Neuronal stem cell (in vitro differentiated cells): Measurements from ENCODE around the gene IPO4.

Experiments
- DNase-seq: peaks from one replicate; pipeline ENCODE4 v3.0.0-alpha.2; 2013; ENCODE audit warnings: low spot score
- H2AFZ ChIP-seq: one replicate; pipeline ENCODE4 v1.6.1; 2013; ENCODE audit warnings: mild to moderate bottlenecking, low read length, inconsistent platforms
- H2AK5ac ChIP-seq: 2 replicates; pipeline ENCODE4 v1.6.1; 2013; ENCODE audit warnings: low read depth, mild to moderate bottlenecking, inconsistent platforms, low read length, moderate library complexity, mixed read lengths
- H2BK120ac ChIP-seq: 2 replicates; pipeline ENCODE4 v1.6.1; 2013; ENCODE audit warnings: low read depth, mild to moderate bottlenecking, inconsistent platforms, low read length, moderate library complexity, mixed read lengths
- H2BK12ac ChIP-seq: one replicate; pipeline ENCODE4 v1.6.1; 2013; ENCODE audit warnings: low read length, inconsistent platforms
- H2BK15ac ChIP-seq: 2 replicates; pipeline ENCODE4 v1.6.1; 2013; ENCODE audit warnings: mild to moderate bottlenecking, low read length, inconsistent platforms, mixed read lengths
- H2BK5ac ChIP-seq: one replicate; pipeline ENCODE4 v1.6.1; 2013; ENCODE audit warnings: inconsistent platforms, mild to moderate bottlenecking, low read length, moderate library complexity
- H3K14ac ChIP-seq: one replicate; pipeline ENCODE4 v1.6.1; 2013; ENCODE audit warnings: low read length, inconsistent platforms
- H3K18ac ChIP-seq: 2 replicates; pipeline ENCODE4 v1.6.1; 2013; ENCODE audit warnings: low read length, inconsistent platforms
- H3K23ac ChIP-seq: 2 replicates; pipeline ENCODE4 v1.6.1; 2013; ENCODE audit warnings: low read depth, mild to moderate bottlenecking, mixed read lengths, low read length, inconsistent platforms; ENCODE audit not compliant: poor library complexity
- H3K27ac ChIP-seq: replicated peaks from 3 replicates; pipeline ENCODE4 v1.5.1; 2013; ENCODE audit warnings: low read length, inconsistent platforms
- H3K27me3 ChIP-seq, 3 experiments: 2 replicates each; pipeline ENCODE4 v1.6.1; 2013; ENCODE audit warnings: low read length in 3 of 3, mild to moderate bottlenecking in 2 of 3, inconsistent platforms in 1 of 3, low read depth in 1 of 3, mixed read lengths in 1 of 3, moderate library complexity in 1 of 3; ENCODE audit not compliant: control insufficient read depth in 3 of 3, insufficient read depth in 3 of 3
- H3K36me3 ChIP-seq, 2 donors: replicated peaks in 1 of 2; 2 replicates each; pipeline ENCODE4 v1.6.1; 2013; ENCODE audit warnings: low read length in 2 of 2; ENCODE audit not compliant: control insufficient read depth in 2 of 2, insufficient read depth in 2 of 2
- H3K4ac ChIP-seq: 2 replicates; pipeline ENCODE4 v1.6.1; 2013; ENCODE audit warnings: inconsistent platforms, mild to moderate bottlenecking, low read length, moderate library complexity
- H3K4me1 ChIP-seq, 2 donors: 1 replicate in 1 of 2; 2 replicates in 1 of 2; pipeline ENCODE4 v1.6.1; 2013; ENCODE audit warnings: low read length in 2 of 2, low read depth in 1 of 2; ENCODE audit not compliant: control insufficient read depth in 2 of 2, insufficient read depth in 1 of 2
- H3K4me2 ChIP-seq: one replicate; pipeline ENCODE4 v1.6.1; 2013; ENCODE audit warnings: mild to moderate bottlenecking, low read length, inconsistent platforms; ENCODE audit not compliant: insufficient read depth, poor library complexity, severe bottlenecking
- H3K4me3 ChIP-seq, 2 donors: 2 replicates each; pipeline ENCODE4 v1.5.1; 2013; ENCODE audit warnings: low read length in 2 of 2, mild to moderate bottlenecking in 2 of 2, inconsistent platforms in 1 of 2, moderate library complexity in 1 of 2
- H3K79me1 ChIP-seq: one replicate; pipeline ENCODE4 v1.6.1; 2013; ENCODE audit warnings: low read depth, mild to moderate bottlenecking, inconsistent platforms, low read length, moderate library complexity
- H3K9ac ChIP-seq: one replicate; pipeline ENCODE4 v1.6.1; 2013; ENCODE audit warnings: mild to moderate bottlenecking, low read depth, low read length, inconsistent platforms; ENCODE audit not compliant: poor library complexity
- H3K9me3 ChIP-seq, 2 donors: replicated peaks in 1 of 2; 2 replicates each; pipeline versions ENCODE3 to v1.6.1; 2013; ENCODE audit warnings: low read length in 2 of 2, mild to moderate bottlenecking in 2 of 2, inconsistent platforms in 1 of 2, low read depth in 1 of 2, mixed read lengths in 1 of 2, moderate library complexity in 1 of 2; ENCODE audit not compliant: control insufficient read depth in 2 of 2, insufficient read depth in 1 of 2
- H4K8ac ChIP-seq: one replicate; pipeline ENCODE4 v1.6.1; 2013; ENCODE audit warnings: low read depth, mild to moderate bottlenecking, inconsistent platforms, low read length, moderate library complexity
- H4K91ac ChIP-seq: one replicate; pipeline ENCODE4 v1.6.1; 2013; ENCODE audit warnings: low read length, low read depth, mild to moderate bottlenecking, inconsistent platforms; ENCODE audit not compliant: poor library complexity
- WGBS, 2 donors: extraction: QIAGEN DNeasy Blood & Tissue Kit; methylation state at CpG; one replicate each; pipeline ENCODE4 v1.1.7; 2013; ENCODE audit warnings: missing lambda C conversion rate in 2 of 2, mixed read lengths in 1 of 2; ENCODE audit not compliant: insufficient read length in 2 of 2, insufficient replicate concordance in 1 of 2; ENCODE audit errors: extremely low coverage in 2 of 2; 5-methylcytosine and 5-hydroxymethylcytosine counted together

The IPO4 gene

GRCh38 chr14:24179961-24180796 is 8.4 kb downstream of the IPO4 start:
- H3K36me3 ChIP-seq = peaks cover 76 to 80% of the 10 kb centered on the region in 2 donors

GRCh38 chr14:24179294-24179960 is 9.2 kb downstream of the IPO4 start:
- H2BK5ac ChIP-seq = peak overlapping the region; percentile 66
- no peak overlapping the region for H3K14ac ChIP-seq
- H3K18ac ChIP-seq = no peak overlapping the region
- no peak overlapping the region for H3K27ac ChIP-seq
- no peak overlapping the region for H2BK120ac ChIP-seq
- no peak overlapping the region for H3K4ac ChIP-seq
- H3K23ac ChIP-seq = no peak overlapping the region
- peaks cover 71 to 73% of the 10 kb centered on the region in 2 donors for H3K36me3 ChIP-seq
- no CpG with 5 or more reads among the region's 14 CpGs for WGBS, 2 donors
- H2AFZ ChIP-seq = no peak overlapping the region
- H3K79me1 ChIP-seq = peaks cover 5% of the 10 kb centered on the region
- no peak overlapping the region for H4K91ac ChIP-seq
- H4K8ac ChIP-seq = no peak overlapping the region
- no peak overlapping the region for H2AK5ac ChIP-seq
- no peak overlapping the region for H3K9ac ChIP-seq
- no peak overlapping the region for H2BK15ac ChIP-seq
- no peaks in the 10 kb centered on the region for H3K9me3 ChIP-seq
- no peak overlapping the region for H2BK12ac ChIP-seq
- DNase-seq = no peak
- H3K4me2 ChIP-seq = no peak overlapping the region
- no peaks in the 10 kb centered on the region for H3K27me3 ChIP-seq
- H3K4me3 ChIP-seq = no peak overlapping the region
- no peaks in the 10 kb centered on the region for H3K4me1 ChIP-seq

More at GRCh38 chr14:24179961-24180796, 8.4 kb downstream of the IPO4 start:
- peak overlapping the region; percentile 17 for H4K8ac ChIP-seq
- no peaks in the 10 kb centered on the region for H3K4me1 ChIP-seq
- H3K27ac ChIP-seq = no peak overlapping the region
- H2BK12ac ChIP-seq = no peak overlapping the region
- H3K18ac ChIP-seq = no peak overlapping the region
- H2BK5ac ChIP-seq = peak overlapping the region; percentile 66
- no peak overlapping the region for H4K91ac ChIP-seq
- H2BK15ac ChIP-seq = no peak overlapping the region
- no peak overlapping the region for H3K4ac ChIP-seq
- H3K23ac ChIP-seq = no peak overlapping the region
- H3K14ac ChIP-seq = no peak overlapping the region
- H3K79me1 ChIP-seq = peaks cover 5% of the 10 kb centered on the region
- H3K4me3 ChIP-seq = no peak overlapping the region
- no peak overlapping the region for H2AK5ac ChIP-seq
- no peak for DNase-seq
- no peak overlapping the region for H3K4me2 ChIP-seq
- H3K9ac ChIP-seq = peak overlapping the region; percentile 60
- no peaks in the 10 kb centered on the region for H3K9me3 ChIP-seq
- no CpG with 5 or more reads among the region's 18 CpGs for WGBS, 2 donors
- no peak overlapping the region for H2BK120ac ChIP-seq
- H2AFZ ChIP-seq = no peak overlapping the region
- no peaks in the 10 kb centered on the region for H3K27me3 ChIP-seq

GRCh38 chr14:24178399-24179178 is 10.0 kb downstream of the IPO4 start:
- Histone ChIP-seq H3K27ac (no peak overlapping the region), H3K14ac (no peak overlapping the region)

More at GRCh38 chr14:24178399-24179178, 10.0 kb downstream of the IPO4 start:
- no peak overlapping the region for H4K8ac ChIP-seq
- no peak overlapping the region for H3K4me2 ChIP-seq
- no peak overlapping the region for H2BK12ac ChIP-seq
- H3K36me3 ChIP-seq = peaks cover 65 to 69% of the 10 kb centered on the region in 2 donors
- peak overlapping the region; percentile 66 for H2BK5ac ChIP-seq
- H2BK120ac ChIP-seq = no peak overlapping the region
- H3K79me1 ChIP-seq = peaks cover 5% of the 10 kb centered on the region
- H2AK5ac ChIP-seq = no peak overlapping the region
- no peaks in the 10 kb centered on the region for H3K27me3 ChIP-seq
- no peak overlapping the region for H4K91ac ChIP-seq
- H3K9me3 ChIP-seq = no peaks in the 10 kb centered on the region
- H3K4me1 ChIP-seq = no peaks in the 10 kb centered on the region
- H3K4ac ChIP-seq = no peak overlapping the region
- no peak overlapping the region for H3K18ac ChIP-seq
- WGBS, 2 donors = no CpG with 5 or more reads among the region's 12 CpGs
- no peak overlapping the region for H2BK15ac ChIP-seq
- DNase-seq = no peak
- no peak overlapping the region for H3K4me3 ChIP-seq
- H2AFZ ChIP-seq = no peak overlapping the region
- H3K23ac ChIP-seq = peak overlapping the region; percentile 43
- no peak overlapping the region for H3K9ac ChIP-seq
